K562 (cell line): ENCODE data around the gene INO80E. TPM values are rescaled to one million over a fixed set of nuclear protein-coding genes. Genes with fewer than 3 reads are reported as not detected.

Experiments
- ATAC-seq: fragments of 200-7000 bp; cut with Tn5 transposase; 3 replicates; pipeline ENCODE4 v1.9.1; 2020; ENCODE audit warnings: moderate library complexity
- BruUV-seq: library from RNA; stranded (reverse); fragments of 400-500 nt; replicated peaks from 2 replicates; lab custom pipeline; 2021; lab: Mats Ljungman, UMichigan
- CTCF ChIA-PET: fragments of 300-600 bp; formaldehyde crosslinking; extraction: SDS; loops from one replicate; lab custom pipeline; 2021; ENCODE audit warnings: low intra/inter-chr PET ratio; lab: Yijun Ruan, JAX
- POLR2A ChIA-PET: fragments of 300-600, 350-650 bp; sonication (Branson Sonifier 250); formaldehyde crosslinking; extraction: SDS; loops from one replicate; lab custom pipeline; 2021; ENCODE audit warnings: antibody characterized with exemption, inconsistent platforms; lab: Yijun Ruan, JAX
- DNase-seq, 4 experiments: peaks; one replicate each; pipeline versions ENCODE4 v3.0.0 to v3.0.0-alpha.2; 2011 to 2018; ENCODE audit warnings: low spot score in 3 of 4, mixed read lengths in 3 of 4; ENCODE audit errors: extremely low read depth in 1 of 4
- FAIRE-seq: peaks from 2 replicates; lab custom pipeline; 2011; peaks lifted over from hg19 to GRCh38; lab: Jason Lieb, UNC
- H2AFZ ChIP-seq: 2 replicates; pipeline ENCODE4 v1.6.0; 2011; ENCODE audit warnings: low read depth, low read length, control low read depth, inconsistent platforms
- H3K27ac ChIP-seq: fragments of 200-600 bp; 3 replicates; pipeline ENCODE4 v1.8.0; 2011; ENCODE audit warnings: low read depth, mild to moderate bottlenecking, control low read depth, inconsistent platforms, low read length, moderate library complexity, mixed read lengths; ENCODE audit errors: extremely low read depth
- H3K27me3 ChIP-seq, 2 experiments: fragments of 300-600 bp in 1 of 2; 2 replicates in 1 of 2; 3 replicates in 1 of 2; pipeline versions ENCODE4 v1.6.0 to v1.8.0; 2011; ENCODE audit warnings: inconsistent platforms in 2 of 2, low read length in 2 of 2, mild to moderate bottlenecking in 1 of 2, mixed read lengths in 1 of 2, moderate library complexity in 1 of 2; ENCODE audit not compliant: control insufficient read depth in 2 of 2, insufficient read depth in 2 of 2
- H3K36me3 ChIP-seq: fragments of 300-600 bp; 3 replicates; pipeline ENCODE4 v1.8.0; 2011; ENCODE audit warnings: mild to moderate bottlenecking, low read length, inconsistent platforms; ENCODE audit not compliant: control insufficient read depth, insufficient read depth
- H3K4me1 ChIP-seq, 2 experiments: fragments of 200-600 bp in 1 of 2; replicated peaks in 1 of 2; 2 replicates in 1 of 2; 3 replicates in 1 of 2; pipeline versions ENCODE4 v1.5.1 to v1.8.0; 2011; ENCODE audit warnings: inconsistent platforms in 2 of 2, low read length in 2 of 2, mild to moderate bottlenecking in 1 of 2, mixed read lengths in 1 of 2, moderate library complexity in 1 of 2; ENCODE audit not compliant: control insufficient read depth in 2 of 2, insufficient read depth in 2 of 2
- H3K4me2 ChIP-seq: 2 replicates; pipeline ENCODE4 v1.6.1; 2011; ENCODE audit warnings: low read length, control low read depth, inconsistent platforms, mixed read lengths; ENCODE audit not compliant: insufficient read depth
- H3K4me3 ChIP-seq: fragments of 200-600 bp; sonication (generic), shearing (Covaris generic); 2 replicates; pipeline ENCODE4 v1.5.1; 2016; ENCODE audit warnings: control low read depth, inconsistent platforms
- H3K79me2 ChIP-seq: fragments of 200-600 bp; 3 replicates; pipeline ENCODE4 v1.8.0; 2011; ENCODE audit warnings: low read length, inconsistent platforms; ENCODE audit not compliant: control insufficient read depth, insufficient read depth
- H3K9ac ChIP-seq, 2 experiments: 2 replicates each; pipeline versions ENCODE4 v1.6.0 to v1.6.1; 2011; ENCODE audit warnings: low read depth in 2 of 2, low read length in 2 of 2, control low read depth in 1 of 2, inconsistent platforms in 1 of 2, mild to moderate bottlenecking in 1 of 2, mixed read lengths in 1 of 2; ENCODE audit not compliant: insufficient read depth in 1 of 2
- H3K9me1 ChIP-seq: one replicate; pipeline ENCODE4 v1.6.0; 2011; ENCODE audit warnings: inconsistent platforms, mild to moderate bottlenecking, low read length, moderate library complexity; ENCODE audit not compliant: control insufficient read depth, insufficient read depth
- H3K9me3 ChIP-seq: replicated peaks from 2 replicates; pipeline ENCODE4 v1.5.1; 2011; ENCODE audit warnings: low read depth, low read length, inconsistent platforms; ENCODE audit not compliant: control insufficient read depth, insufficient read depth
- H4K20me1 ChIP-seq: replicated peaks from 2 replicates; pipeline ENCODE4 v1.6.1; 2011; ENCODE audit warnings: low read length, inconsistent platforms, mixed read lengths; ENCODE audit not compliant: control insufficient read depth, insufficient read depth
- BRD4 ChIP-seq: fragments of 200-600 bp; sonication (generic); IDR thresholded peaks from 2 replicates; pipeline ENCODE4 v1.6.1; 2017; ENCODE audit warnings: inconsistent platforms
- CEBPB ChIP-seq: fragments of 450-650 bp; IDR thresholded peaks from 2 replicates; pipeline ENCODE4 v1.6.1; 2016; ENCODE audit warnings: missing genetic modification characterization, missing compliant biosample characterization
- CEBPG ChIP-seq, 3 experiments: fragments of 200-800 bp in 1 of 3; sonication (Bioruptor generic) in 1 of 3; sonication (generic) in 1 of 3; formaldehyde crosslinking in 1 of 3; IDR thresholded peaks in 2 of 3; conservative IDR thresholded peaks in 1 of 3; 2 replicates each; pipeline versions ENCODE4 v1.6.1 to v1.8.0; 2016 to 2022; ENCODE audit warnings: missing compliant biosample characterization in 2 of 3, missing genetic modification characterization in 2 of 3, mild to moderate bottlenecking in 1 of 3, missing genetic modification reagents in 1 of 3
- EWSR1 ChIP-seq: fragments of 450-650 bp; IDR thresholded peaks from 2 replicates; pipeline ENCODE4 v1.6.1; 2018; ENCODE audit warnings: borderline replicate concordance, mild to moderate bottlenecking, low read depth, moderate library complexity; ENCODE audit not compliant: partially characterized antibody
- FOXK2 ChIP-seq, 2 experiments: fragments of 450-650 bp; IDR thresholded peaks in 1 of 2; conservative IDR thresholded peaks in 1 of 2; 2 replicates each; pipeline ENCODE4 v1.6.1; 2016; ENCODE audit warnings: low read depth in 2 of 2, mild to moderate bottlenecking in 1 of 2
- HIVEP1 ChIP-seq: fragments of 250-450 bp; sonication (Bioruptor Pico); IDR thresholded peaks from 2 replicates; pipeline ENCODE4 v1.4.0; 2020; ENCODE audit warnings: mild to moderate bottlenecking
- KLF16 ChIP-seq: IDR thresholded peaks from 2 replicates; pipeline ENCODE4 v1.6.1; 2016; ENCODE audit warnings: antibody characterized with exemption
- PHTF2 ChIP-seq: fragments of 250-450 bp; sonication (Bioruptor Pico); IDR thresholded peaks from 2 replicates; pipeline ENCODE4 v1.5.0; 2021; ENCODE audit warnings: mild to moderate bottlenecking
- POLR2A ChIP-seq: fragments of 450-650 bp; conservative IDR thresholded peaks from 2 replicates; pipeline ENCODE4 v1.6.1; 2016
- PRMT5 ChIP-seq: sonication (generic); formaldehyde crosslinking; IDR thresholded peaks from 2 replicates; pipeline ENCODE4 v1.5.0; 2020; ENCODE audit warnings: missing genetic modification reagents
- SNIP1 ChIP-seq: fragments of 450-650 bp; IDR thresholded peaks from 2 replicates; pipeline ENCODE4 v1.7.1; 2017; ENCODE audit warnings: low read depth, mild to moderate bottlenecking
- ZNF644 ChIP-seq: fragments of 200-800 bp; sonication (Bioruptor generic); IDR thresholded peaks from 2 replicates; pipeline ENCODE4 v1.6.1; 2016; ENCODE audit warnings: low read depth, missing genetic modification characterization, missing compliant biosample characterization
- WGBS: fragments of 100-300 bp; shearing (Covaris generic); methylation state at CpG from one replicate; pipeline ENCODE4 v1.1.6; 2016; ENCODE audit warnings: low coverage, mixed read lengths; ENCODE audit not compliant: insufficient coverage; ENCODE audit errors: missing lambda C conversion rate; 5-methylcytosine and 5-hydroxymethylcytosine counted together
- in situ Hi-C: fragments of 300-500 bp; cut with MboI; formaldehyde crosslinking; loops from 4 replicates; pipeline ENCODE4 v1.15.0; 2018; ENCODE audit warnings: inconsistent platforms, mixed read lengths
- intact Hi-C: fragments of 100-400 bp; cut with micrococcal nuclease; formaldehyde crosslinking; loops from 2 replicates; pipeline ENCODE4 v1.14.2; 2022
- polyA plus RNA-seq, 8 experiments: library from polyadenylated mRNA; depleted of rRNA in 4 of 8; stranded (reverse) in 5 of 8; unstranded in 3 of 8; fragments of >200 nt; fragmentation: Nextera tagmentation in 2 of 8; fragmentation: Illumina TruSeq in 1 of 8; extraction: Ambion mirVana in 2 of 8; extraction: Trizol in 1 of 8; gene quantifications; 2 replicates each; pipeline versions ENCODE4 v1.2.1 to v1.2.3, GENCODE V29; 2011 to 2014; ENCODE audit warnings: inconsistent platforms in 1 of 8, missing spikeins in 1 of 8
- total RNA-seq, 7 experiments: library from RNA; depleted of rRNA in 6 of 7; stranded (reverse); fragments of >200 nt in 6 of 7; fragmentation: Illumina TruSeq in 2 of 7; extraction: Trizol in 2 of 7; gene quantifications; 2 replicates each; pipeline versions ENCODE4 v1.2.1 to v1.2.3, GENCODE V29; 2011 to 2021; ENCODE audit warnings: low replicate concordance in 1 of 7
- TF ChIP-seq, protein P1 (sequence below): fragments of 250-450 bp; sonication (Bioruptor Pico); IDR thresholded peaks from 2 replicates; pipeline ENCODE4 v1.5.1; 2021; ENCODE audit warnings: mild to moderate bottlenecking
- TF ChIP-seq, protein P2 (sequence below): fragments of 200-800 bp; sonication (Bioruptor generic); IDR thresholded peaks from 2 replicates; pipeline ENCODE4 v1.6.1; 2017; ENCODE audit warnings: missing genetic modification characterization, missing compliant biosample characterization
- TF ChIP-seq, protein P3 (sequence below): sonication (generic); formaldehyde crosslinking; IDR thresholded peaks from 2 replicates; pipeline ENCODE4 v1.8.0; 2022; ENCODE audit warnings: mild to moderate bottlenecking, missing genetic modification reagents

The INO80E gene
- total and polyA plus RNA-seq, 9 of the 15 experiments (the other 6 are each of a cell fraction or from before 2014, with no cell fraction given) = 0.31 to 102 (median 49.3) TPM

DNA sequence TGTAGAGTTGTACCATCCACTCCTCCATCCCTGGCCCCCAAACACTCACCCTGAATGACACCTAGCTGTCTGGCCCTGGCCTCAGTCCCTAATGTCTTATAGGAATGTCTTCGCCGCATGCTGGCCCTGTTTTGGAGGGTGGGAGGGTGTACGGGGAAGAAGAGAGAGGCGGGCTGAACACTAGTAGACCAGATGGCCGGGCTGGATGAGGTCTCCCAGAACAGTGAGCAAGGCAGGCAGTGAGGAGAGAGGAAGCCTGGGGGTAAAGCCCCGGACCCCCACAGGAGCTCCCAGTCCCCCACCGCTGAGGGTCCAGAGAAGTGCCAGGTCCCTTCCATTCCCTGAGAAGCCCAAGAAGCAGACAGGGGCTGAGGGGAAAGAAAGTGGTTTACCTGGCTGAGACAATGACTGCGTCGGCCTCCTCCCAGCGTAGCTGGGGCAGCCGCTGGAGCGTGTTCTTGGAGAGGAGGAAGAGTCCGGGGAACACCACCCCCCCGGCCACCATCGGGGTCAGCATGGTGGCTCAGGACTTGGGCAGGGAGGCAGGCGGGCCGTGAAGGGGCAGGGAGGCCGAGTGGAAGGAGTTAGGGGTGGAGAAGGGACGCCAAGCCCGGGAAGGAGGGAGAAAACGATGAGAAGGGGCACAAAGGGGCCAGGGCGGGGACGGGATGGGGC lies 34.1 kb downstream of the INO80E start (continued):
- TF ChIP-seq EWSR1 = no peak
- TF ChIP-seq, all 486 proteins: peak for 0

DNA sequence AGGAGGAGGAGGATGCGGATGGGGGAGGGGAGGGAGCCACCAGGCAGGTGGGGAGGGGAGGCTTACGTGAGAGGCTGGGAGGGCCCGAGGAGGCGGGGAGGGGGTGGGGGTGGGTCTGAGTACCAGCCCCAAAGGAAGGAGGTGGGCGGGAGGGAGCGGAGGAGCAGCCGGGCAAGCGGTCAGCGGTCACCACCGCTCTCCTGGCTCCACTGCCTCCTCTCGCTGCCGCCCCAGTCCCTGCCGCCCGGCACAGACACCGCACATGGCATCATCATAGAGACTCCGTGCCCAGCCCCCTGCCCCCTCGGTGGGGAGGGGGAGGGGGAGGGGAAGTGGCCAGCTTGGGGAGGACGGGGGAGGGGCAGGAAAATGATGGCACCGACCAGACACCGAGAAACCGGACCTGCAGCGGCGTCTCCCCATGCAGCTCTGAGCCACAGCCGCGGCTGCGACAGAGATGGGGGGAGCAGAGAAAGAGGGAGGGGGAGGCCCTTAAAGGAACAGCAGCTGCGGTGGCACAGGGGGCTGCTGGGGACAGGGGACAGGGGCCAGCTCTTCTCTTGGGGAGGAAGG lies 34.9 kb downstream of the INO80E start, which contains the start of gene TLCD3B:
TLCD3B (minus strand) TSS at position 431 of the 573 bp plus-strand sequence. CDS start 744 bp downstream, outside the sequence.
- Histone ChIP-seq H3K27me3 (peaks cover 16 to 66% of the 10 kb centered on the region in 2 experiments; a peak in 4 of 5 replicates), H3K4me2 (no peak within 1 kb of the TSS), H3K79me2 (no peaks in the 10 kb centered on the region), H2AFZ (no peak within 1 kb of the TSS), H3K36me3 (no peaks in the 10 kb centered on the region), H3K9ac (no peak within 1 kb of the TSS), H3K4me1 (peaks cover 0 to 31% of the 10 kb centered on the region in 2 experiments; a peak in 2 of 5 replicates), H3K9me1 (peaks cover 4% of the 10 kb centered on the region), H3K4me3 (no peak within 1 kb of the TSS), H3K27ac (no peak within 1 kb of the TSS), H4K20me1 (peaks cover 13% of the 10 kb centered on the region; the same call in 1 of the 2 replicates), H3K9me3 (no peaks in the 10 kb centered on the region)
- DNase-seq (peak in 1 of 4 experiments; percentile 18), FAIRE-seq (no peak), ATAC-seq (no peak)
- ChIA-PET POLR2A (interaction anchor here (0.6 kb wide), 1 partner anchor 47 kb away, joined by 3 read pairs; no protein-coding TSS in a partner anchor), CTCF (no interaction called here)
- no TSS peak for BruUV-seq
- intact Hi-C loops = no loop called here
- 0% methylated on average over 5 of the region's 27 CpGs for WGBS
- in situ Hi-C loops = no loop called here
- TF ChIP-seq, protein P1, sequence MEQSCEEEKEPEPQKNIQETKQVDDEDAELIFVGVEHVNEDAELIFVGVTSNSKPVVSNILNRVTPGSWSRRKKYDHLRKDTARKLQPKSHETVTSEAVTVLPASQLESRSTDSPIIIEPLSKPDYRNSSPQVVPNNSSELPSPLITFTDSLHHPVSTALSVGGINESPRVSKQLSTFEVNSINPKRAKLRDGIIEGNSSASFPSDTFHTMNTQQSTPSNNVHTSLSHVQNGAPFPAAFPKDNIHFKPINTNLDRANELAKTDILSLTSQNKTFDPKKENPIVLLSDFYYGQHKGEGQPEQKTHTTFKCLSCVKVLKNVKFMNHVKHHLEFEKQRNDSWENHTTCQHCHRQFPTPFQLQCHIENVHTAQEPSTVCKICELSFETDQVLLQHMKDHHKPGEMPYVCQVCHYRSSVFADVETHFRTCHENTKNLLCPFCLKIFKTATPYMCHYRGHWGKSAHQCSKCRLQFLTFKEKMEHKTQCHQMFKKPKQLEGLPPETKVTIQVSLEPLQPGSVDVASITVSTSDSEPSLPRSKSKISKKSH = no peak
- no peak for TF ChIP-seq HIVEP1 (CRISPR knock-in tag)
- TF ChIP-seq PHTF2 (CRISPR knock-in tag) = no peak
- TF ChIP-seq PRMT5 (CRISPR knock-in tag) = no peak
- TF ChIP-seq, protein P2, sequence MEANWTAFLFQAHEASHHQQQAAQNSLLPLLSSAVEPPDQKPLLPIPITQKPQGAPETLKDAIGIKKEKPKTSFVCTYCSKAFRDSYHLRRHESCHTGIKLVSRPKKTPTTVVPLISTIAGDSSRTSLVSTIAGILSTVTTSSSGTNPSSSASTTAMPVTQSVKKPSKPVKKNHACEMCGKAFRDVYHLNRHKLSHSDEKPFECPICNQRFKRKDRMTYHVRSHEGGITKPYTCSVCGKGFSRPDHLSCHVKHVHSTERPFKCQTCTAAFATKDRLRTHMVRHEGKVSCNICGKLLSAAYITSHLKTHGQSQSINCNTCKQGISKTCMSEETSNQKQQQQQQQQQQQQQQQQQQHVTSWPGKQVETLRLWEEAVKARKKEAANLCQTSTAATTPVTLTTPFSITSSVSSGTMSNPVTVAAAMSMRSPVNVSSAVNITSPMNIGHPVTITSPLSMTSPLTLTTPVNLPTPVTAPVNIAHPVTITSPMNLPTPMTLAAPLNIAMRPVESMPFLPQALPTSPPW (CRISPR knock-in tag) = peak; percentile 32; the same call in 1 of the 2 replicates
- TF ChIP-seq CEBPG (CRISPR knock-in tag; IDR thresholded peaks at IDR 0.05) = no peak
- TF ChIP-seq CEBPG (tag; conservative IDR thresholded peaks at IDR 0.05 in 1 of 2, IDR thresholded peaks at IDR 0.05 in 1 of 2) = no peak
- no peak for TF ChIP-seq KLF16
- no peak for TF ChIP-seq POLR2A
- TF ChIP-seq ZNF644 (tag) = no peak
- TF ChIP-seq BRD4 = no peak
- TF ChIP-seq CEBPB = no peak
- no peak for TF ChIP-seq FOXK2 (conservative IDR thresholded peaks at IDR 0.05 in 1 of 2, IDR thresholded peaks at IDR 0.05 in 1 of 2; ENCODE audit: low read depth in 2 of 2)
- no peak for TF ChIP-seq SNIP1
- TF ChIP-seq, protein P3, sequence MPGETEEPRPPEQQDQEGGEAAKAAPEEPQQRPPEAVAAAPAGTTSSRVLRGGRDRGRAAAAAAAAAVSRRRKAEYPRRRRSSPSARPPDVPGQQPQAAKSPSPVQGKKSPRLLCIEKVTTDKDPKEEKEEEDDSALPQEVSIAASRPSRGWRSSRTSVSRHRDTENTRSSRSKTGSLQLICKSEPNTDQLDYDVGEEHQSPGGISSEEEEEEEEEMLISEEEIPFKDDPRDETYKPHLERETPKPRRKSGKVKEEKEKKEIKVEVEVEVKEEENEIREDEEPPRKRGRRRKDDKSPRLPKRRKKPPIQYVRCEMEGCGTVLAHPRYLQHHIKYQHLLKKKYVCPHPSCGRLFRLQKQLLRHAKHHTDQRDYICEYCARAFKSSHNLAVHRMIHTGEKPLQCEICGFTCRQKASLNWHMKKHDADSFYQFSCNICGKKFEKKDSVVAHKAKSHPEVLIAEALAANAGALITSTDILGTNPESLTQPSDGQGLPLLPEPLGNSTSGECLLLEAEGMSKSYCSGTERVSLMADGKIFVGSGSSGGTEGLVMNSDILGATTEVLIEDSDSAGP (CRISPR knock-in tag) = peak; percentile 65; the same call in 1 of the 2 replicates
